HL-60 (cell line): ENCODE measurements around the gene ETNK2.

Experiments used
- TF ChIP-seq, protein P1 (sequence below): IDR thresholded peaks from one replicate; pipeline ENCODE4 v1.5.1; 2011; ENCODE audit warnings: low read length, control low read depth, inconsistent platforms; ENCODE audit not compliant: insufficient read depth
- TF ChIP-seq, protein P2 (sequence below): IDR thresholded peaks from 2 replicates; pipeline ENCODE4 v1.6.1; 2012; ENCODE audit warnings: low read depth; ENCODE audit not compliant: insufficient replicate concordance

GRCh38 chr1:204083491-204083890 is 68.4 kb downstream of the ETNK2 start:
- TF ChIP-seq, protein P1, sequence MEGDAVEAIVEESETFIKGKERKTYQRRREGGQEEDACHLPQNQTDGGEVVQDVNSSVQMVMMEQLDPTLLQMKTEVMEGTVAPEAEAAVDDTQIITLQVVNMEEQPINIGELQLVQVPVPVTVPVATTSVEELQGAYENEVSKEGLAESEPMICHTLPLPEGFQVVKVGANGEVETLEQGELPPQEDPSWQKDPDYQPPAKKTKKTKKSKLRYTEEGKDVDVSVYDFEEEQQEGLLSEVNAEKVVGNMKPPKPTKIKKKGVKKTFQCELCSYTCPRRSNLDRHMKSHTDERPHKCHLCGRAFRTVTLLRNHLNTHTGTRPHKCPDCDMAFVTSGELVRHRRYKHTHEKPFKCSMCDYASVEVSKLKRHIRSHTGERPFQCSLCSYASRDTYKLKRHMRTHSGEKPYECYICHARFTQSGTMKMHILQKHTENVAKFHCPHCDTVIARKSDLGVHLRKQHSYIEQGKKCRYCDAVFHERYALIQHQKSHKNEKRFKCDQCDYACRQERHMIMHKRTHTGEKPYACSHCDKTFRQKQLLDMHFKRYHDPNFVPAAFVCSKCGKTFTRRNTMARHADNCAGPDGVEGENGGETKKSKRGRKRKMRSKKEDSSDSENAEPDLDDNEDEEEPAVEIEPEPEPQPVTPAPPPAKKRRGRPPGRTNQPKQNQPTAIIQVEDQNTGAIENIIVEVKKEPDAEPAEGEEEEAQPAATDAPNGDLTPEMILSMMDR, result no peak
- TF ChIP-seq, protein P2, sequence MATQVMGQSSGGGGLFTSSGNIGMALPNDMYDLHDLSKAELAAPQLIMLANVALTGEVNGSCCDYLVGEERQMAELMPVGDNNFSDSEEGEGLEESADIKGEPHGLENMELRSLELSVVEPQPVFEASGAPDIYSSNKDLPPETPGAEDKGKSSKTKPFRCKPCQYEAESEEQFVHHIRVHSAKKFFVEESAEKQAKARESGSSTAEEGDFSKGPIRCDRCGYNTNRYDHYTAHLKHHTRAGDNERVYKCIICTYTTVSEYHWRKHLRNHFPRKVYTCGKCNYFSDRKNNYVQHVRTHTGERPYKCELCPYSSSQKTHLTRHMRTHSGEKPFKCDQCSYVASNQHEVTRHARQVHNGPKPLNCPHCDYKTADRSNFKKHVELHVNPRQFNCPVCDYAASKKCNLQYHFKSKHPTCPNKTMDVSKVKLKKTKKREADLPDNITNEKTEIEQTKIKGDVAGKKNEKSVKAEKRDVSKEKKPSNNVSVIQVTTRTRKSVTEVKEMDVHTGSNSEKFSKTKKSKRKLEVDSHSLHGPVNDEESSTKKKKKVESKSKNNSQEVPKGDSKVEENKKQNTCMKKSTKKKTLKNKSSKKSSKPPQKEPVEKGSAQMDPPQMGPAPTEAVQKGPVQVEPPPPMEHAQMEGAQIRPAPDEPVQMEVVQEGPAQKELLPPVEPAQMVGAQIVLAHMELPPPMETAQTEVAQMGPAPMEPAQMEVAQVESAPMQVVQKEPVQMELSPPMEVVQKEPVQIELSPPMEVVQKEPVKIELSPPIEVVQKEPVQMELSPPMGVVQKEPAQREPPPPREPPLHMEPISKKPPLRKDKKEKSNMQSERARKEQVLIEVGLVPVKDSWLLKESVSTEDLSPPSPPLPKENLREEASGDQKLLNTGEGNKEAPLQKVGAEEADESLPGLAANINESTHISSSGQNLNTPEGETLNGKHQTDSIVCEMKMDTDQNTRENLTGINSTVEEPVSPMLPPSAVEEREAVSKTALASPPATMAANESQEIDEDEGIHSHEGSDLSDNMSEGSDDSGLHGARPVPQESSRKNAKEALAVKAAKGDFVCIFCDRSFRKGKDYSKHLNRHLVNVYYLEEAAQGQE, result no peak
